HepG2 (cell line): Measurements from ENCODE around the gene FAS. TPM values are rescaled to one million over a fixed set of nuclear protein-coding genes. Genes with fewer than 3 reads are reported as not detected.

Experiments
- microRNA-seq: library from miRNA; unstranded; fragments of <30 nt; microRNA quantifications from one replicate; pipeline ENCODE4, GENCODE V29; 2020
- polyA plus RNA-seq, 8 experiments: library from polyadenylated mRNA; depleted of rRNA in 3 of 8; stranded (reverse) in 7 of 8; unstranded in 1 of 8; fragments of >200 nt; fragmentation: Illumina TruSeq in 4 of 8; extraction: Trizol in 4 of 8; gene quantifications; 2 replicates each; pipeline versions ENCODE4 v1.2.1 to v1.2.3, GENCODE V29; 2011 to 2016; ENCODE audit warnings: low read depth in 4 of 8, missing spikeins in 1 of 8, mixed read lengths in 1 of 8; ENCODE audit not compliant: insufficient read depth in 1 of 8
- small RNA-seq, 3 experiments: library from RNA; depleted of rRNA; stranded (forward); fragments of <200 nt; gene quantifications; one replicate each; pipeline ENCODE3, GENCODE V24; 2012; ENCODE audit warnings: low read depth in 2 of 3, low replicate concordance in 1 of 3; ENCODE audit not compliant: insufficient read length in 3 of 3, insufficient read depth in 2 of 3
- total RNA-seq, 5 experiments: library from RNA; depleted of rRNA; stranded (reverse); fragments of >200 nt; fragmentation: Illumina TruSeq; extraction: Trizol; gene quantifications; 2 replicates each; pipeline ENCODE4 v1.2.3, GENCODE V29; 2016; ENCODE audit warnings: low read depth in 1 of 5

Gene FAS
- total and polyA plus RNA-seq, 2 of the 13 experiments (the other 11 are each of a cell fraction or from before 2014, with no cell fraction given) = 5.9 to 17.9 TPM

Small RNA genes within 50 kb of the gene (microRNA-seq; reads per million reads assigned to microRNA genes)
- not detected for gene MIR4679-1
- gene MIR4679-2 = not detected

Small RNA genes within 50 kb of the gene (small RNA-seq; reads per million reads assigned to genes)
- gene MIR4679-2 (0 reads per million in 3 experiments), gene RF02116 (0 reads per million in 3 experiments)

Other genes with a start within 250 kb of the FAS start
- gene LIPN, start 230.8 kb upstream of the FAS start, total RNA-seq (2016; rRNA removed; fragmentation: Illumina TruSeq; extraction: Trizol) = not detected in 2 replicates
- not detected in 2 replicates for gene LIPN, start 230.8 kb upstream of the FAS start, polyA plus RNA-seq (2011; rRNA removed)
- gene LIPM, start 188.1 kb upstream of the FAS start, total RNA-seq (2016; rRNA removed; fragmentation: Illumina TruSeq; extraction: Trizol) = not detected in 2 replicates
- gene LIPM, start 188.1 kb upstream of the FAS start, polyA plus RNA-seq (2011; rRNA removed) = not detected in 2 replicates
- not detected in 2 replicates for gene ANKRD22, start 139.0 kb upstream of the FAS start, total RNA-seq (2016; rRNA removed; fragmentation: Illumina TruSeq; extraction: Trizol)
- not detected in 2 replicates for gene ANKRD22, start 139.0 kb upstream of the FAS start, polyA plus RNA-seq (2011; rRNA removed)
- gene STAMBPL1, start 110.6 kb upstream of the FAS start, total RNA-seq (2016; rRNA removed; fragmentation: Illumina TruSeq; extraction: Trizol) = 1.5 and 1.6 TPM in 2 replicates
- gene STAMBPL1, start 110.6 kb upstream of the FAS start, polyA plus RNA-seq (2011; rRNA removed) = 1.0 and 1.4 TPM in 2 replicates
- 58.1 and 59.9 TPM in 2 replicates for gene ACTA2, start 38.0 kb upstream of the FAS start, total RNA-seq (2016; rRNA removed; fragmentation: Illumina TruSeq; extraction: Trizol)
- gene ACTA2, start 38.0 kb upstream of the FAS start, polyA plus RNA-seq (2011; rRNA removed) = 21.8 and 25.1 TPM in 2 replicates
- gene CH25H, start 216.5 kb downstream of the FAS start, total RNA-seq (2016; rRNA removed; fragmentation: Illumina TruSeq; extraction: Trizol) = not detected in 2 replicates
- gene CH25H, start 216.5 kb downstream of the FAS start, polyA plus RNA-seq (2011; rRNA removed) = not detected in 2 replicates